Suprapubic skin (tissue), 4 donors: ENCODE data around the gene MAPRE3. TPM values are rescaled to one million over a fixed set of nuclear protein-coding genes. Genes with fewer than 3 reads are reported as not detected.

Experiments
- DNase-seq, 2 donors: peaks; one replicate each; pipeline ENCODE4 v3.0.0-alpha.2; 2019; ENCODE audit warnings: low spot score in 2 of 2
- H3K27ac ChIP-seq: fragments of 200-600 bp; sonication (generic); one replicate; pipeline ENCODE4 v1.5.1; 2019
- H3K27me3 ChIP-seq: fragments of 200-600 bp; sonication (generic); one replicate; pipeline ENCODE4 v1.5.1; 2019
- H3K36me3 ChIP-seq: fragments of 200-600 bp; sonication (generic); one replicate; pipeline ENCODE4 v1.5.1; 2019
- H3K4me1 ChIP-seq: fragments of 200-600 bp; sonication (generic); one replicate; pipeline ENCODE4 v1.5.1; 2019
- H3K4me3 ChIP-seq: fragments of 200-600 bp; sonication (generic); one replicate; pipeline ENCODE4 v1.5.1; 2019; ENCODE audit warnings: mild to moderate bottlenecking
- H3K9me3 ChIP-seq: fragments of 200-600 bp; sonication (generic); one replicate; pipeline ENCODE4 v1.5.1; 2019
- EP300 ChIP-seq: sonication (generic); formaldehyde crosslinking; IDR thresholded peaks from one replicate; pipeline ENCODE4 v1.6.1; 2017; ENCODE audit warnings: antibody characterized with exemption
- POLR2A ChIP-seq, 2 donors: fragments of 450-650 bp; IDR thresholded peaks; one replicate each; pipeline ENCODE4 v1.6.1; 2017; ENCODE audit warnings: antibody characterized with exemption in 2 of 2, mild to moderate bottlenecking in 2 of 2, moderate library complexity in 2 of 2
- POLR2AphosphoS5 ChIP-seq, 3 donors: sonication (generic); formaldehyde crosslinking; IDR thresholded peaks; one replicate each; pipeline ENCODE4 v1.6.1; 2017; ENCODE audit warnings: antibody characterized with exemption in 3 of 3
- WGBS: methylation state at CpG from one replicate; pipeline ENCODE4 v1.1.5; 2018; 5-methylcytosine and 5-hydroxymethylcytosine counted together
- total RNA-seq, 4 donors: library from RNA; depleted of rRNA; stranded (reverse); fragments of >200 nt; gene quantifications; one replicate each; pipeline ENCODE4 v1.1.0, GENCODE V29; 2016
- TF ChIP-seq, protein P1 (sequence below), 2 donors: fragments of 200-600 bp in 1 of 2; fragments of 450-650 bp in 1 of 2; sonication (generic) in 1 of 2; IDR thresholded peaks; one replicate each; pipeline ENCODE4 v1.5.1; 2016 to 2019; ENCODE audit warnings: antibody characterized with exemption in 2 of 2, mild to moderate bottlenecking in 1 of 2, moderate library complexity in 1 of 2

The MAPRE3 gene
- total RNA-seq, 4 donors from 2014 or later, result 29.5 to 57.5 (median 34.0) TPM

DNA sequence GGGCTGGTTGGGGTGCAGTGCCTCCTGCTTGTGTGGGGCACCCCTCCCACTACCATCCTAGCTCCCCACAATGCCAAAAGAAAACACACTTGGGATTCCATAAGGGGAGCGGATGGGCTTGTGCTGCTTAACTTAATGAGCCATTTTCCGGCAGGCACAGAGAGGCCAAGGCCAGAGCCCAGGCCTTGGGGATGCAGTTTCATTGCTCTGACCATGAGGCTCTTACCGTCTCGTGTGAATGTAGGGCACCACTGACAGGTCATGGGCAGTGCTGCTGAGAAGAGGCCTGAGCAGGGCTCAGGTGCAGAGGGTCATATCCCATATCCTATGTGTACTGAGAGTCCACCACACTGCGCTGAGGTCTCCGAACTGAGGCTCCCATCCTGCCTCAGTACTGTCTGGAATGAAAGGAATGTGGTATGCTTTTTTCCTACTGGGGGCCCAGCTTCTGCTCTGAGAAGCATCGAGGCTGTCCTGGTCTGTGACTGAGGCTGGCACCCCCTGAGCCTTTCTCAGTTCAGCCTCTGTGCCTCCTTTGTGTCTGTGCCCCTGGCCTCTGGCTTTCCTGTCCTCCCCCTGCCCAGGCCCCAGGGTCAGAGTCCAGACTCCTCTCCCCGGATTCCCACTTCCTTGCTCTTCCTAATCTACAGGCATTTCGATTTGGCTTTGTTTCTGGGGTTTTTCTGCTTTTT is 45.2 kb upstream of the MAPRE3 start:
- Histone ChIP-seq H3K27me3 (peaks cover 32% of the 10 kb centered on the region), H3K36me3 (no peaks in the 10 kb centered on the region), H3K9me3 (no peaks in the 10 kb centered on the region), H3K4me1 (no peaks in the 10 kb centered on the region), H3K4me3 (no peak overlapping the region), H3K27ac (no peak overlapping the region)
- DNase-seq, result peak in 1 of 2 donors; percentile 35
- 61% methylated on average over 7 of the region's 9 CpGs for WGBS
- no peak for TF ChIP-seq POLR2A (IDR thresholded peaks at IDR 0.05)
- no peak for TF ChIP-seq EP300
- TF ChIP-seq, protein P1, sequence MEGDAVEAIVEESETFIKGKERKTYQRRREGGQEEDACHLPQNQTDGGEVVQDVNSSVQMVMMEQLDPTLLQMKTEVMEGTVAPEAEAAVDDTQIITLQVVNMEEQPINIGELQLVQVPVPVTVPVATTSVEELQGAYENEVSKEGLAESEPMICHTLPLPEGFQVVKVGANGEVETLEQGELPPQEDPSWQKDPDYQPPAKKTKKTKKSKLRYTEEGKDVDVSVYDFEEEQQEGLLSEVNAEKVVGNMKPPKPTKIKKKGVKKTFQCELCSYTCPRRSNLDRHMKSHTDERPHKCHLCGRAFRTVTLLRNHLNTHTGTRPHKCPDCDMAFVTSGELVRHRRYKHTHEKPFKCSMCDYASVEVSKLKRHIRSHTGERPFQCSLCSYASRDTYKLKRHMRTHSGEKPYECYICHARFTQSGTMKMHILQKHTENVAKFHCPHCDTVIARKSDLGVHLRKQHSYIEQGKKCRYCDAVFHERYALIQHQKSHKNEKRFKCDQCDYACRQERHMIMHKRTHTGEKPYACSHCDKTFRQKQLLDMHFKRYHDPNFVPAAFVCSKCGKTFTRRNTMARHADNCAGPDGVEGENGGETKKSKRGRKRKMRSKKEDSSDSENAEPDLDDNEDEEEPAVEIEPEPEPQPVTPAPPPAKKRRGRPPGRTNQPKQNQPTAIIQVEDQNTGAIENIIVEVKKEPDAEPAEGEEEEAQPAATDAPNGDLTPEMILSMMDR (IDR thresholded peaks at IDR 0.05), result no peak
- TF ChIP-seq POLR2AphosphoS5 (IDR thresholded peaks at IDR 0.05), result no peak

DNA sequence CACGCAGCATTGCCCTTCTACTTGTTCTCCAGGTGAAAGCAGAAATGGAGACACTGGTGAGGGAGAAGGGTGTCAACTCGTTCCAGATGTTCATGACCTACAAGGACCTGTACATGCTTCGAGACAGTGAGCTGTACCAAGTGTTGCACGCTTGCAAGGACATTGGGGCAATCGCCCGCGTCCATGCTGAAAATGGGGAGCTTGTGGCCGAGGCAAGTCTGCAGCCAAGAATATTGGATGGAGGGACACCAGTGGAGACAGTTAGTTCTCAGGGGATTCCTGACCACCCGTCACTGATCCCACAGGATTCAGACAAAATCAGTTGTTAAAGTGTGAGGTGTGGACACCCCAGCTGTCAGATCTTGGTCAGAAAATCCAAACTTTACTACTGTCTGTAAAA is 43.2 kb upstream of the MAPRE3 start:
- no peak for TF ChIP-seq POLR2A (IDR thresholded peaks at IDR 0.05)
- no peak for TF ChIP-seq EP300
- TF ChIP-seq, protein P1 (IDR thresholded peaks at IDR 0.05), result no peak
- no peak for TF ChIP-seq POLR2AphosphoS5 (IDR thresholded peaks at IDR 0.05)
- Histone ChIP-seq H3K9me3 (no peaks in the 10 kb centered on the region), H3K4me1 (no peaks in the 10 kb centered on the region), H3K27ac (no peak overlapping the region), H3K27me3 (peaks cover 29% of the 10 kb centered on the region), H3K36me3 (no peaks in the 10 kb centered on the region), H3K4me3 (no peak overlapping the region)
- 94% methylated on average over 9 of the region's 9 CpGs for WGBS
- DNase-seq, result peak in 1 of 2 donors; percentile 28

DNA sequence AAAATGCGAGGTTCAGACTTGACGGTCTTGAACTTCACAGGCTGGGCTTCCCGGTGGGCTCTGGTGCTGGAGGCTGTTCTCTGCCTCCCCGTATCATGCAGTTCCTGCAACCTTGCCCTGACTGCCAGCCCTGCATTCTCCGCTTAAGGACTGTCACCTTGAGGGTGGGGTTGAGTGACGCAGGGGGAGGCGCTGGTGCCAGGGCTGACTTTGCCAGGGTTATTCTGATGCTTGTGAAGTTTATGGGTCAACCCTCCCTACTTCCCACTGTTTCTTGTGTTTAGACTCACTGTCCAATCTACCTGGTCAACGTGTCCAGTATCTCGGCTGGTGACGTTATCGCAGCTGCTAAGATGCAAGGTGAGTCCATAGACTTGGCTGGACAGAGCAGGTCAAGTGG is 37.5 kb upstream of the MAPRE3 start:
- WGBS, result 76% methylated on average over 11 of the region's 11 CpGs
- no peak overlapping the region for H3K4me3 ChIP-seq
- peaks cover 39% of the 10 kb centered on the region for H3K27me3 ChIP-seq
- TF ChIP-seq POLR2AphosphoS5 (IDR thresholded peaks at IDR 0.05), result no peak
- no peak for TF ChIP-seq POLR2A (IDR thresholded peaks at IDR 0.05)
- TF ChIP-seq, protein P1 (IDR thresholded peaks at IDR 0.05), result no peak
- no peak for TF ChIP-seq EP300
- no peak overlapping the region for H3K27ac ChIP-seq
- no peak for DNase-seq
- no peaks in the 10 kb centered on the region for H3K36me3 ChIP-seq
- H3K9me3 ChIP-seq, result no peaks in the 10 kb centered on the region
- H3K4me1 ChIP-seq, result no peaks in the 10 kb centered on the region

DNA sequence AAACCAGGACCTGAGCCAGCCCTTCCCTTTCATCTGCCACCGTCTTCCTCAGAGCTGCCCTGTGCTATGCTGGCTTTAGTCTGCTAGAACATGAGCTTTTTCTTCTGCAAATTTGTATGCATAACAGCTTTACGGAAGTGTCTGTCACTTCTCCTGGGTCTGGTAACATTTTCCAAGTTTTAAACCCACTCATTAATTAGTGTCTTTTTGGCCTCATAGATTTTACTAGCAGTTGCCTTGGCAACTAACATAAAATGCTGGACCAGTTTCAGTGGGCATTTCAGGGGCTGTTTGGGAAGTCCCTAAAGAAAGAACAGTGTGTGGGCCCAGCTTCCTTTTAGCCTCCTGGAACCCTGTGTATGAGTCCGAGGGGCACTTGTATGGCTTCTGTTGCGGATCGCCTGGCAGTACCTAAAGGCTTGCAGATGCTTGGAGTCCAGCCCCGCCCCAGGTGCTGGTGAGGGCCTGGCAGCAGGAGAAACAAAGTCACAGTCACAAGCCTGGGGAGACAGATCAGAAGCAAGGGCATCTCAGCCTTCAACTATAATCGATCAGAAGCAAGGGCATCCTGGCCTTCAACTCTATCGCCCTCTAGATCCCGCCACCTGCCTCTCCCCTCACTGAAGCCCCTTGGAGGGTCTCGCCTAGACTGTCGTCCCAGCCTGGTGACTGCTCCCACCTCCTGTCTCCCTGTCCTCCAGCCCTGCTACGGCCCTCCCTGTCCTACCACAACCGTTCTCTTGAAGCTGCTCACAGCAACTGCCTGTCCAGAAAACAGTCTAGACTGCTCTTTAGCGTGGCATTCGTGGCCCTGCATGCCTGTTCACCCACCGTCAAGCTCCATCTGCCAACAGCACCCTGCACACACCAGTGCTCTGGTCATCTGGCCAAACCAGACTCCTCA is 36.8 kb upstream of the MAPRE3 start:
- peak in 1 of 2 donors; percentile 62 for DNase-seq
- Histone ChIP-seq H3K4me3 (no peak overlapping the region), H3K9me3 (no peaks in the 10 kb centered on the region), H3K4me1 (no peaks in the 10 kb centered on the region), H3K27me3 (peaks cover 39% of the 10 kb centered on the region), H3K36me3 (no peaks in the 10 kb centered on the region), H3K27ac (no peak overlapping the region)
- WGBS, result 85% methylated on average over 16 of the region's 16 CpGs
- no peak for TF ChIP-seq POLR2AphosphoS5 (IDR thresholded peaks at IDR 0.05)
- TF ChIP-seq POLR2A (IDR thresholded peaks at IDR 0.05), result no peak
- TF ChIP-seq EP300, result no peak
- TF ChIP-seq, protein P1 (IDR thresholded peaks at IDR 0.05), result no peak

DNA sequence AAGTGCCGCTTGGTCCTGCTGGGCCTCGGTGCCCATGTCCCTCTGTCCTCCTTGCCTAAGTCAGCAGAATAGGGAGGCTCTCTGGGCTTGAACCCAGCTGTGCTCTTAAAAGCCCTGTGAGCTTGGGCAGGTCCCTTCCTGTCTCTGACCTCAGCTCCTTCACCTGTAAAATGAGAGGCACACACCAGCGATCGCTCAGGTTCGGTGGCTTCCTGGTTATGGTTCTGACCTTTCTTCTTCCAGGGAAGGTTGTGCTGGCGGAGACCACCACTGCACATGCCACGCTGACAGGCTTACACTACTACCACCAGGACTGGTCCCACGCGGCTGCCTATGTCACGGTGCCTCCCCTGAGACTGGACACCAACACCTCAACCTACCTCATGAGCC is 36.1 kb upstream of the MAPRE3 start:
- 93% methylated on average over 7 of the region's 10 CpGs for WGBS

More for the DNA sequence above, 36.1 kb upstream of the MAPRE3 start:
- Histone ChIP-seq H3K36me3 (no peaks in the 10 kb centered on the region), H3K9me3 (no peaks in the 10 kb centered on the region), H3K4me3 (no peak overlapping the region), H3K27me3 (peaks cover 32% of the 10 kb centered on the region), H3K4me1 (no peaks in the 10 kb centered on the region), H3K27ac (no peak overlapping the region)
- DNase-seq, result no peak
- no peak for TF ChIP-seq POLR2A (IDR thresholded peaks at IDR 0.05)
- TF ChIP-seq, protein P1 (IDR thresholded peaks at IDR 0.05), result no peak
- TF ChIP-seq POLR2AphosphoS5 (IDR thresholded peaks at IDR 0.05), result no peak
- no peak for TF ChIP-seq EP300
